ENCODE results near the gene RPL11.

Gene RPL11

DNA sequence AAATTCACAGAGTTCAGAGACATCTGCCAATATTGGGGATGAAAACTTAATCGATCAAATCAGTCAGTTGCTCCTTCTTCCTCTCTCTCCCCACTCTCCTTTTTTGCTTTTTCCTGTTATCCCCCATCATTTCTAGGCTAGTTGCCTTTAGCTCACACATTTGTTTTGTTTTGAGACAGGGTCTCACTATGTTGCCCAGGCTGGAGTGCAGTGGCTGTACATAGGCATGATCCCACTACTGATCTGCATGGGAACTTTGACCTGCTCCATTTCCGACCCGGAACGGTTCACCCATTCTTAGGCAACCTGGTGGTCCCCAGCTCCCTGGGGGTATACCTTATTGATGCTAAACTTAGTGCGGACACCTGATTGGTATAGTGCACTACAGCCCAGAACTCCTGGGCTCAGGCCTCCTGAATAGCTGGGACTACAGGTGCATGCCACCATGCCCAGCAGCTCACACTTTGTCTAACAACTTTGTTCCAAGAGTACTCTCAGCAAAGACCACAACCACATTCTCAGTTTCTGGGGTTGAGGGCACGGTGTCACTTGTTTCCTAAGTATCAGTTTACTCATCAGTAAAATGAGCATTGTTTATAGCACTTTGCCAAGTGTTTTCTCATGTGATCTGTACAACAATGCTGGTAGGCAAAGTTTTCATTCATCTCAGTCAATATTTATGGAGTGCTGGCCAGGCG, 45.0 kb downstream of the RPL11 start:
- no peak for DNase-seq

- DNase-seq, result no peak
These were observed 50.0 kb downstream of the RPL11 start for GRCh38 chr1:23741609-23742008.

DNA sequence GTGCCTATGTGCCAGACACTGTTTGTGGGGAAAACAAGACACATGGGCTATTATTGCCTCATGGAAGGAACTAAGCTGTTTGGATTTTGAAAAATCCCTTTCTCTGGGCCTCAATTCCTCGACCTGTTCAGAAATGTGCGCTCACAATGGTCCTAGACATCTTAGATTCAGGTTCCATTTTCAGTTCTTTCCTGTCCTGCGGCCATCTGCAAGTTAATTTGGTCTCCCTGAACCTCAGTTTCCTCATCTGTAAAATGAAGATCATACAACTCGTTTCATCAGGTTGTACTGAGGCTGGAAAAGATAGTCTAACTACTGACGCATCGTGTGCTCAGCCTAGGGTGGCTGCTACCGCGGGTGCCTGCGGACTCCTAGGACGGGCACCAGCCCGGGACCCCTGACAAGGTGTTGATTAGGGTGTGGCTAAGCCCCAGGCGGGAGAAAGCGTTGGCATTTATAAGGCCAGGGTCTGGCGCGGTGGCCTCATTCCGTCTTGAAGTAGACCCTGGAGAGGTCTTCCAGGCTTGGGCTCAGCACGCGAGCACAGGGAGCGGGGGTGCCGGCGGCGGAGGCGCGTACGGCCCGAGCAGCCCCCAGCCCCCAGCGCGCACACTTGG, 51.2 kb downstream of the RPL11 start:
- no peak for DNase-seq

DNA sequence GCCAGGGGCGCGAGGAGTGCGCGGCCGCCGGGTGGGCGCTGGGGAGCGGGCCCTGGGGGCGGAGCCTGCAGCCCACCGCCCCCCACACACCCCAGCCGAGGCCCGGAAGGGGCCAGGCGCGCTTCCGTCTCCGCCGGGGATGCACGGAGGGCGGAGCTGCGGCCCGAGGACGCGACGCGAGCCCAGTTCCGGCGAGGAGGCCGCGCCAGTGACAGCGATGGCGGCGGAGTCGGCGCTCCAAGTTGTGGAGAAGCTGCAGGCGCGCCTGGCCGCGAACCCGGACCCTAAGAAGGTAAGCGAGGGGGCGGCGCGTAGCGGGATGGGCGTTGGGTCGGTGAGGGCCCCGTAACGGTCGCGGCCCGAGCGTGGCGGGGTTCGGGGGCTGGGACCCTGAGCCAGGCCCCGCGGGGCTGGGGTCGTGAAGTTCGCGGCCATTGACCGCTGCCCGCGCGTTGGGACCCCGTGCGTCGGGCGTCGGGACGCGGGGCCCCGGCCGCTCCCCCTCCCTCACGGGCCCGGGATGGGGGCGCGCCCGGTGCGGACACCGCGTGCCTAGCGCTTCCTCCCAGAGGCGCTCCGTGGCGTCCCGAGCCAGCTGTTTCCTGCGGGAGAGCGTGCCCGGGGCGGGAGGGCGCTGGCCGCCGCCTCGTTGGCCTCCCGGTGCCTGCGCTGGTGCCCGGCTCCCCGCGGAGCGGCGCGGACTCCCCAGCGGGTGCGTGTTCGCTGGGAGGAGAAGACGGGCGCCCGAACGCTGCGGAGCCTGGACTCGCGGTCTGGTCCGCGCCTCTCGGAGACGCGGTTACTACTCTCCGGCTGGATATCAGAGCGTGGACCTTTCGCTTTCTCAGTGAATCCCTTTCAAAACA, 51.9 kb downstream of the RPL11 start, which contains the start of gene ELOA:
ELOA (plus strand) TSS at position 185 of the 866 bp plus-strand sequence; CDS start at position 218, 33 bp downstream.
- DNase-seq, result peak; percentile 77

DNA sequence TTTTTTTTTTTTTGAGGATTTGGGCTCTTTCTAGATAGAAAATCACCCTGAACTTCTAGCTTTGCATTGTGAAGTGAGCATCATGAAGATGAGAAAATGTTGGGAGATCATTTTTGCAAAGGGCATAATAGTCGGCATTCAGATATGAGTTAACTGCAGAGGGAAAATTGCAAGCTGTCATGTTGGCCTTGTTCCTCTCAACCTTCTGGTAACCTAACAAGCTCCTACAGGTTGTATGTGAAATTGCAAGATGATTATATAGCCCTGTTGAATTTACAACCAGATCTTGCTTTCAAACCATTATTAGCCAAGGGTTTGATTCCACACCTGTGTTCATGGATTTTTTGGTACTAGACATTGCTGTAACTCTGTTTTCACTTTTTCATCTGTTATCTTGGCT, 53.9 kb downstream of the RPL11 start:
- no peak for DNase-seq
